Neural progenitor cell (in vitro differentiated cells): ENCODE measurements around the gene ABHD6.

Experiments used
- CTCF ChIP-seq: fragments of 200-600 bp; sonication (generic); IDR thresholded peaks from 2 replicates; pipeline ENCODE4 v1.5.1; 2017; ENCODE audit warnings: antibody characterized with exemption, mild to moderate bottlenecking
- EZH2 ChIP-seq: fragments of 200-600 bp; sonication (generic); IDR thresholded peaks from 2 replicates; pipeline ENCODE4 v1.6.1; 2017; ENCODE audit warnings: antibody characterized with exemption, mild to moderate bottlenecking, moderate library complexity

GRCh38 chr3:58198362-58198761 lies 39.2 kb upstream of the ABHD6 start:
- TF ChIP-seq CTCF, result no peak
- TF ChIP-seq EZH2, result no peak
